Sigmoid colon (tissue), 3 donors: Measurements from ENCODE around the gene ANO4.

Experiments used
- POLR2A ChIP-seq, 2 donors: fragments of 450-650 bp; IDR thresholded peaks; one replicate each; pipeline ENCODE4 v1.6.1; 2016; ENCODE audit warnings: antibody characterized with exemption in 2 of 2, mild to moderate bottlenecking in 2 of 2, moderate library complexity in 2 of 2
- TF ChIP-seq, protein P1 (sequence below), 4 experiments: fragments of 450-650 bp in 3 of 4; fragments of 200-600 bp in 1 of 4; IDR thresholded peaks; one replicate each; pipeline ENCODE4 v1.5.1; 2016 to 2019; ENCODE audit warnings: antibody characterized with exemption in 4 of 4, mild to moderate bottlenecking in 3 of 4, moderate library complexity in 2 of 4

DNA sequence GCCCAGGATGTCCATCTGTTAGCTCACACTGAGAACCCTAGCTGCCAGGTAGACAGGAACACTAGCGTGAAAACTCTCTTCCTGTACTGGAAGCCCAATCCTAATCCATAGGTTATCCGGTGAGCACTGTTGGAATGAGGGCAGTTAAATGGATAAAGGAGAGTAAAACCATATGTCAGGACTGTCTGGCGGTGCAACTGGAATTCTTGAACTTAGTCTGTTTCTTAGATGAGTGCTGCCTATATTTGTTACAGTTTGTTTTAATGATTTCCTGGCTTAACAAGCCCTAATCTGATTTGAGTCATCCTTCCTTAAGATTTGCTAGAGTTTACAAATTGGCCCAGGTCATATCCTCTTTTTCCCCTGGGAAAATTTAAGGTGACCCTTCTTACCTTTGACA is 104.7 kb downstream of the ANO4 start:
- TF ChIP-seq, protein P1, sequence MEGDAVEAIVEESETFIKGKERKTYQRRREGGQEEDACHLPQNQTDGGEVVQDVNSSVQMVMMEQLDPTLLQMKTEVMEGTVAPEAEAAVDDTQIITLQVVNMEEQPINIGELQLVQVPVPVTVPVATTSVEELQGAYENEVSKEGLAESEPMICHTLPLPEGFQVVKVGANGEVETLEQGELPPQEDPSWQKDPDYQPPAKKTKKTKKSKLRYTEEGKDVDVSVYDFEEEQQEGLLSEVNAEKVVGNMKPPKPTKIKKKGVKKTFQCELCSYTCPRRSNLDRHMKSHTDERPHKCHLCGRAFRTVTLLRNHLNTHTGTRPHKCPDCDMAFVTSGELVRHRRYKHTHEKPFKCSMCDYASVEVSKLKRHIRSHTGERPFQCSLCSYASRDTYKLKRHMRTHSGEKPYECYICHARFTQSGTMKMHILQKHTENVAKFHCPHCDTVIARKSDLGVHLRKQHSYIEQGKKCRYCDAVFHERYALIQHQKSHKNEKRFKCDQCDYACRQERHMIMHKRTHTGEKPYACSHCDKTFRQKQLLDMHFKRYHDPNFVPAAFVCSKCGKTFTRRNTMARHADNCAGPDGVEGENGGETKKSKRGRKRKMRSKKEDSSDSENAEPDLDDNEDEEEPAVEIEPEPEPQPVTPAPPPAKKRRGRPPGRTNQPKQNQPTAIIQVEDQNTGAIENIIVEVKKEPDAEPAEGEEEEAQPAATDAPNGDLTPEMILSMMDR (IDR thresholded peaks at IDR 0.05): no peak
- TF ChIP-seq POLR2A (IDR thresholded peaks at IDR 0.05): no peak
